ENCODE measurements around the gene CCDC122.

Gene CCDC122

DNA sequence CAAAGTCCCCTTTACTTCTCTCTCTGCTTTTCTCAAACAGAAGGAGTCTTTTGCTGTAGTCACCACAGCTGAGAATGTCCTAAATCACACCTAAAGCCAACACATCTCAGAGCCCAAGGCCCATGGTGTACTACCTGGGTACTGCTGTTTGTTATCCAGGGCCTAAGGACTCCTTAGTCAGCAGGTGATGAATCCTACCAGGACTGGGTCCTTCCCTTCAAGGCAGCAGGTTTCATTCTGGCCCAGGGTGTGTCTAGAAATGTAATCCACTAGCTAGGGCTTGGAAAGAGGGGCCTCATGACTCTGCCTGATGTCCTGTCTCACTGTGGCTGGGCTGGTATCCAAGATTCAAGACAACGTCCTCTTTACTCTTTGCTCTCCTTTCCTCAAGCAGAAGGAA lies 56.6 kb downstream of the CCDC122 start:
- CTCF ChIA-PET: no interaction called here
- no peak for DNase-seq (ENCODE audit: low spot score)
- POLR2A ChIA-PET (ENCODE audit: low non-redundant PET): no interaction called here
- H3K27ac ChIP-seq: no peak overlapping the region
- TF ChIP-seq, protein P1, sequence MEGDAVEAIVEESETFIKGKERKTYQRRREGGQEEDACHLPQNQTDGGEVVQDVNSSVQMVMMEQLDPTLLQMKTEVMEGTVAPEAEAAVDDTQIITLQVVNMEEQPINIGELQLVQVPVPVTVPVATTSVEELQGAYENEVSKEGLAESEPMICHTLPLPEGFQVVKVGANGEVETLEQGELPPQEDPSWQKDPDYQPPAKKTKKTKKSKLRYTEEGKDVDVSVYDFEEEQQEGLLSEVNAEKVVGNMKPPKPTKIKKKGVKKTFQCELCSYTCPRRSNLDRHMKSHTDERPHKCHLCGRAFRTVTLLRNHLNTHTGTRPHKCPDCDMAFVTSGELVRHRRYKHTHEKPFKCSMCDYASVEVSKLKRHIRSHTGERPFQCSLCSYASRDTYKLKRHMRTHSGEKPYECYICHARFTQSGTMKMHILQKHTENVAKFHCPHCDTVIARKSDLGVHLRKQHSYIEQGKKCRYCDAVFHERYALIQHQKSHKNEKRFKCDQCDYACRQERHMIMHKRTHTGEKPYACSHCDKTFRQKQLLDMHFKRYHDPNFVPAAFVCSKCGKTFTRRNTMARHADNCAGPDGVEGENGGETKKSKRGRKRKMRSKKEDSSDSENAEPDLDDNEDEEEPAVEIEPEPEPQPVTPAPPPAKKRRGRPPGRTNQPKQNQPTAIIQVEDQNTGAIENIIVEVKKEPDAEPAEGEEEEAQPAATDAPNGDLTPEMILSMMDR (conservative IDR thresholded peaks at IDR 0.05; ENCODE audit: low read depth): no peak

DNA sequence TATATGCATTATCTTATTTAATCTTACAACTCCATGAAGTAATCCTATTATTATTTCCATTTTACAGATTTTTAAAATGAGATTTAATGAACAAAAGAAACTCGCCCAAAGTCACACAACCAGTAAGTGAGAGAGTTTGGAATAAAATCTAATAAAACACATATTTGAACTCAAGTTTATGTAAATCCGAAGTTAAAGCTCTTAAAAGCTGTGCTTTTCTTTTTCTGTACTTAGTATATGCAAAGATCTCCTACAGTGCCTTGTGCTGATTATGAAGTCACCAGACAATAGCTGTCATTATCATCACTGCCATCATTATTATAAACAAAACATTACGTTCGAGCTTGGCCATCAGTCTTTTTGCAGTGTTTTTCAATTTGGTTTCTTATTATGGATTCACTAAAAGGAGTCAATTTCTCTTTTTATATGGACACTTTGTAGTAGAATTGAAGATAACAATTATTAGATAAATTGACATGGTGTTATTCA lies 63.1 kb downstream of the CCDC122 start:
- ChIA-PET POLR2A (ENCODE audit: low non-redundant PET) (no interaction called here), CTCF (no interaction called here)
- DNase-seq (ENCODE audit: low spot score): no peak
- H3K27ac ChIP-seq: no peak overlapping the region
- TF ChIP-seq, protein P1 (conservative IDR thresholded peaks at IDR 0.05; ENCODE audit: low read depth): no peak

DNA sequence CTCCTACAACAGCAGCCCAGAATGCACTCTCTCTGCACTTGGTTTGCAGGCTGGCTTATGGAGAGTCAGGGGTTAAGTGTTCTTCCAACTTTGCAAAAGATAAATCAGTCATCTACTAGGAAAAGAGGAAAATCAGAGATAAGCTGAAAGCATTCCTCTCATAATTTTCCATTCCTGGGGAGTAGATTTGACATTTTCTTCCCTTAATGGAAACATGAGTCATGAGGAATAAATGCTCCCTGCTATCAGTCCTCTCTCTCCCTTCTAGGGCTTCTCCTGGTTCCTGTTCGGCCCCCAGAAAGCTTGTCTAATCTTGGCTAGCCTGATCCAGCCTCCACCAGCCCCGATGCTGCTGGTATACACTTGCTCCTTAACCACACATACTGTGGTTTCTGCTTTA lies 64.3 kb downstream of the CCDC122 start:
- H3K27ac ChIP-seq: no peak overlapping the region
- DNase-seq (ENCODE audit: low spot score): peak; percentile 30
- TF ChIP-seq, protein P1 (conservative IDR thresholded peaks at IDR 0.05; ENCODE audit: low read depth): no peak
- ChIA-PET CTCF (interaction anchor here (1.9 kb wide), 1 partner anchor 11 kb away, joined by 7 read pairs; no protein-coding TSS in a partner anchor), POLR2A (ENCODE audit: low non-redundant PET) (no interaction called here)

DNA sequence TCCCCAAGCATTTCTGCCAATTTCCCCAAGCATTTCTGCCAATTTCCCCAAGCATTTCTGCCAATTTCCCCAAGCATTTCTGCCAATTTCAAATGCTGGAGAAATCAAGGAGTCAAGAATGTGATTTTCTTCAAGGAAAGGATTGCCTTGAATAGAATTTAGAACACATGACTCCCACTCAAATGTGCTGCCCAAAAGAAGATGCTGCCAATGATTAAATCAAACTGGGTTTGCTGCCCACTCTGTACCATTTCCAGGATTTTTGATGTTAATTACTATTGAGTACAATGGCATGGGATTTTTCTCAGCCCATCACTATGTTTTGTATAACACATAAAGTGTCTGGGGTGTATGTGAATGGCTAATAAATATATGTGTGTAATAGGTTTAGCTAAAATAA lies 70.9 kb downstream of the CCDC122 start:
- no peak for DNase-seq (ENCODE audit: low spot score)
- ChIA-PET POLR2A (ENCODE audit: low non-redundant PET) (no interaction called here), CTCF (no interaction called here)
- H3K27ac ChIP-seq: no peak overlapping the region
- TF ChIP-seq, protein P1 (conservative IDR thresholded peaks at IDR 0.05; ENCODE audit: low read depth): no peak

DNA sequence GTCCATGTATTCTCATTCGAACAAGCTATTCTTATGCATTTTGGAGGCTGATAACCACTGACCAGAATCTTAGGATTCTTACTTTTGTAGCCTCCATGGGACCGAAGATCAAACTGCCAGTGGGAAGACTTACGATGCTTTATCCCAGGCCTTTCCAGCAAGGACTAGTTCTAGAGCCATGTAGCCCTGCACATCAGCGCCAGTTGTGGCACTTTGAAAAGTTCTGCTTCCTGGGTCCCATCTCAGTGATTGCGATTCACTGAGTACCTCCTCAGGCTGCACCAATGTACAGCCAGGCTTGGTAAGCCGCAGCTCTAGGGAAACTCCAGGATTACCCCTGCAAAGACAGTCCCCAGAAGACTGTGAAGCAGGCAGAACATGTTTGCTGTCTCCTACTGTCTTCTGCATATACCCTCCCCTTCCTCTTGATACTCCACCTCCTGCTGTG lies 73.8 kb downstream of the CCDC122 start:
- TF ChIP-seq, protein P1 (conservative IDR thresholded peaks at IDR 0.05; ENCODE audit: low read depth): no peak
- peak overlapping the region; percentile 54 for H3K27ac ChIP-seq
- ChIA-PET POLR2A (ENCODE audit: low non-redundant PET) (no interaction called here), CTCF (interaction anchor here (0.7 kb wide), 1 partner anchor 1409 kb away, joined by 5 read pairs; no protein-coding TSS in a partner anchor)
- no peak for DNase-seq (ENCODE audit: low spot score)

DNA sequence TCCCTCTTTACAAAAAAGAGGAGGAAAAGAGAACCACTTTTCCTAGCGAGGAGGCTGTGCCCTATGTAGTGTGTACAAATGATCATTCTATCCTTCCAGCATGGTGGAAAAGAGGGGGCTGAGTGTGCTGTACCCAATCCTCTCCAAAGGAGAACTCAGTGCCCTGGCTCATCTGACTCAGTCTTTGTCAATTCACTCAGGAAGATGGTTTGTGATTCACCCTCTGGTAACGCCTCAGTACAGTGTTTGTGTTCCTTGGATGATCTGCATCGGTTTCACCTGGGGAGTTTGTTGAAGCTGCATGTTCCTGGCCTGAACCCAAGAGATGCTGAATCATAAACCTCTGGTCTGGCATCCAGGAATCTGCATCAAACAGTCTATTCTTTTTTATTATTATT lies 74.5 kb downstream of the CCDC122 start:
- peak overlapping the region; percentile 54 for H3K27ac ChIP-seq
- peak; percentile 92 for DNase-seq (ENCODE audit: low spot score)
- ChIA-PET CTCF (interaction anchor here (0.6 to 1.7 kb wide), 11 partner anchors 10 to 940 kb away, joined by 3 to 7 read pairs (median 4); no protein-coding TSS in a partner anchor), POLR2A (ENCODE audit: low non-redundant PET) (no interaction called here)
- TF ChIP-seq, protein P1 (conservative IDR thresholded peaks at IDR 0.05; ENCODE audit: low read depth): no peak

All from RWPE1 (cell line).